ENCODE results near the gene PAPPA2.

PAPPA2 gene

GRCh38 chr1:176546825-176547224 is 83.8 kb downstream of the PAPPA2 start:
- TF ChIP-seq CTCF (IDR thresholded peaks at IDR 0.05; ENCODE audit: insufficient read depth, low read depth, low read length, missing control alignments) = no peak
- DNase-seq (ENCODE audit: low read depth) = no peak
- no peak overlapping the region for H3K4me3 ChIP-seq (ENCODE audit: low read length)

- no peak overlapping the region for H3K4me3 ChIP-seq (ENCODE audit: low read length)
- TF ChIP-seq CTCF (IDR thresholded peaks at IDR 0.05; ENCODE audit: insufficient read depth, low read depth, low read length, missing control alignments) = no peak
- DNase-seq (ENCODE audit: low read depth) = no peak
Observed at GRCh38 chr1:176551146-176551545, 88.2 kb downstream of the PAPPA2 start.

- DNase-seq (ENCODE audit: low read depth) = no peak
- no peak overlapping the region for H3K4me3 ChIP-seq (ENCODE audit: low read length)
- no peak for TF ChIP-seq CTCF (IDR thresholded peaks at IDR 0.05; ENCODE audit: insufficient read depth, low read depth, low read length, missing control alignments)
Observed at GRCh38 chr1:176552217-176552991, 89.4 kb downstream of the PAPPA2 start.

- H3K4me3 ChIP-seq (ENCODE audit: low read length) = no peak overlapping the region
- DNase-seq (ENCODE audit: low read depth) = no peak
- no peak for TF ChIP-seq CTCF (IDR thresholded peaks at IDR 0.05; ENCODE audit: insufficient read depth, low read depth, low read length, missing control alignments)
Observed at GRCh38 chr1:176552999-176553398, 90.0 kb downstream of the PAPPA2 start.

- no peak overlapping the region for H3K4me3 ChIP-seq (ENCODE audit: low read length)
- DNase-seq (ENCODE audit: low read depth) = no peak
- TF ChIP-seq CTCF (IDR thresholded peaks at IDR 0.05; ENCODE audit: insufficient read depth, low read depth, low read length, missing control alignments) = no peak
Observed at GRCh38 chr1:176556288-176556687, 93.3 kb downstream of the PAPPA2 start.

GRCh38 chr1:176557543-176558258 is 94.7 kb downstream of the PAPPA2 start:
- no peak for TF ChIP-seq CTCF (IDR thresholded peaks at IDR 0.05; ENCODE audit: insufficient read depth, low read depth, low read length, missing control alignments)
- peak; percentile 66 for DNase-seq (ENCODE audit: low read depth)
- H3K4me3 ChIP-seq (ENCODE audit: low read length) = no peak overlapping the region

Data from epithelial cell of esophagus (primary cell).